Midbrain (tissue), 1 donor: Measurements from ENCODE around the gene ANG.
"Not testable (repeated sequence)": the region's sequence is repeated elsewhere in the genome, so short reads cannot be mapped to it uniquely, and the experiment has no call there.

ENCODE experiments used
- DNase-seq: peaks from one replicate; lab custom pipeline; 2025; lab: John Stamatoyannopoulos, UW

The ANG gene

GRCh38 chr14:20699931-20700330, 11.4 kb downstream of the ANG start:
- no peak for DNase-seq

DNA sequence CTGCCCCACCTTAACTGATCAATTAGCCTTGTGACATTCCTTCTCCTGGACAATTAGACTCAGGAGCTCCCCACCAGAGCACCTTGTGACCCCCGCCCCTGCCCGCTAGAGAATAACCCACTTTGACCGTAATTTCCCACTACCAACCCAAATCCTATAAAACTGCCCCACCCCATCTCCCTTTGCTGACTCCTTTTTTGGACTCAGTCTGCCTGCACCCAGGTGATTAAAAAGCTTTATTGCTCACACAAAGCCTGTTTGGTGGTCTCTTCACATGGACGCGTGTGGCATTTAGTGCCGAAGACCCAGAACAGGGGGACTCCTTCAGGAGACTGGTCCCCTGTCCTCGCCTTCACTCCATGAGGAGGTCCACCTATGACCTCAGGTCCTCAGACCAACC, 12.4 kb downstream of the ANG start:
- DNase-seq: not testable (repeated sequence)

- no peak for DNase-seq
Observed at GRCh38 chr14:20706657-20707355, 18.2 kb downstream of the ANG start.

- DNase-seq: no peak
Observed at GRCh38 chr14:20707622-20708021, 19.1 kb downstream of the ANG start.

GRCh38 chr14:20711261-20711660, 22.7 kb downstream of the ANG start:
- no peak for DNase-seq

DNA sequence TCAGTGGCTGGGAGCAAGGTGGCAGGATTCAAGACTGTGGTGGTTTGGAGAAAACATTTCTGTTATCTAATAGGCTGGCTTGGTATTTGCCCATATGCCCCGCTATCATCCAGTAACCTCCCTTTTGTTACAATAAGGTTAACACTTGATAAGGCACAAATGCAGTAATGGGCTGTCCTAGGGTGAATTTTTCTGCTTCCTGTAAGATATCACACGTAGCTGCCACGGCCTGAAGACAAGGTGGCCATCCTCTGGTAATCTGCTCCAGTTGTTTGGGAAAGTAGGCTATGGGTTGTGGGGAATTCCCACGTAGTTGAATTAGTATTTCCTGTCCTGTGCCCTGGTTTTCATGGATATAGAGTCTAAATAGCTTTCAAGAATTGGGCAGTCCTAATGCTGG, 23.1 kb downstream of the ANG start:
- DNase-seq: no peak

GRCh38 chr14:20712904-20713303, 24.3 kb downstream of the ANG start:
- no peak for DNase-seq

DNA sequence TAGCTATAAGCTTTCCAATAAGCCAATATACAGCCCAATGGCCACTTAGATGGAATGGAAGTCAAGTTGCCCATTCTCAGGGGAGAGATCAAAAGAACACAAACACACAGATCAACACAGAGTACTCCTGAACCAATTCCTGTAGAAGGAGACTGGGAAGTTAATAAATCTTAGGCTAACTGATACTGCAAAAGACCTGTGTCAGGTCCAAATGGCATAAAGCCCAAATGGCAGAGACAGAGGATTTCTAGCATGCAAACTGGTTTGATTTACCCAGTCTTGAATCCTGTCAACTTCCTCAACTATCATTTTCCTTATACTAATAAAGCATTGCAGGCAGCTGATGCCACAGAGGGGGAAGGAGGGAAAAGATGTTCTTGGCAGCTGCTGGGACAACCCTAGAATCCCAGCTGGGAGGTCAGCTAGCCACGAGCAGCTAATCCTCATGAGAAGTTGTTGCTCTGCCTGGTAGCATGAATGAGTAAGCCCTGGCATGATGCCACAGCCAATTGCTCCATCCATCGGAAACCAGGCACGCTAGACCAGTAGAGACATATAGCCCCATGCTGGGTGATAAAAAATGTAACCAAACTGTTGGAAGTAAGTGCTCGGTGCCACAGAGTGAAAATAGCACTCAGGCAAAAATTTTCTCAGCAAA, 26.2 kb downstream of the ANG start:
- peak; percentile 13 for DNase-seq

GRCh38 chr14:20719777-20720176, 31.2 kb downstream of the ANG start:
- DNase-seq: no peak

GRCh38 chr14:20720741-20721140, 32.2 kb downstream of the ANG start:
- DNase-seq: no peak

DNA sequence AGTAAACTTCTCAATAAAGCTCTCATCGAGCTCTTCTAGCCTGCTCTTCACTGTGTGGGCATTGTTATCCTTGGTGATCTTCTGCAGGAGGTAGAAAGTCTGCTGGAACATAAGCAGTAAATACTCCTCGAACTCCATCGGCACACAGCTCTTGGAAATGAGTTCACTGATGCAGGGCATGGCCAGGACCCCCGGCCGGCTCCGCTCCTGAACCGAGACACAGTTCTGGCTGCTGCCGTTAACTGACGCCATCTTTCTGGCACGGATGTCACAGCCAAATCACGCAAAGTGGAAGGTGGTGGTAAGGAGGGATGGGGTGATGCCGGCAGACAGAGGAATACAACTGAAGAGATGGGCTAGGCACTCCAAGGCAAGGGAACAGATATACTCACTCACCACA, 33.5 kb downstream of the ANG start:
- DNase-seq: no peak

DNA sequence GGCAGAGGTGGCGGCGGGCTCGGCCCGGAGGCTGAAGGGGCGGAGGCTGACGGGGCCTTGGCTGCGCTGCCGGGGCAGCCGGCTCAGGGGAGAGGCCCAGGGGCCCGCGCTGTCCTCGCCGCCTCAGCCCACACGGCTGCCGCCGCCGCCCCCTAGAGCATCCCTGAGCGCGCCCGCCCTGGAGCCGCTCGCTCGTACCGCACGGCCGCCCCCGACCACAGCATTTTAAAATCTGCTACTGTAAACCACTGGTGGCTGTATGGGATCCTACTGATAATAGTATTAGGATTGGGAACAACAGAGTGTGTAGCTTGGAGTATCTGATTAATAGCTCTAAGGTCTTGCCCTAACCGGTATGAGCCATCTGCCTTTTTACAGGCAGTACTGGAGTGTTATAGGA, 34.9 kb downstream of the ANG start:
- DNase-seq: no peak

DNA sequence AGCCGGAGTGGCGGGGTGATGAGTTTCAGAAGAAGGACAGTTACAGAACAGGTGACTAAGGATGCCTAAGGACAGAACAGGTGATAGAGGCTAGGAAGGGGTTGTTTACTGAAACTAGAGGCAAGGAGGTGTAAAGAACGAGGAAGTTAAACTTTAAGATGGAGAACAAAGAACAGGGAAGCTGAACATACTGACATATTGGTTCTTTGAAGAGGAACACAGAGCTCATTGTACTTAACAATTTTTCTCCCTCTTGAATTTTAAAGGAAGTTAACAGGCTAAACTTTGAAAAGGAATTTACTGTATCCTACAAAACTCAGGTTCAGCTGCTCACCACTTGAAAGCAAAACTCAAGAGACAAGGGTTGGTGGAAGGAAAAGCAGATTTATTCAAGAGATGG, 37.6 kb downstream of the ANG start:
- DNase-seq: not testable (repeated sequence)

GRCh38 chr14:20726531-20726930, 38.0 kb downstream of the ANG start:
- DNase-seq: no peak

DNA sequence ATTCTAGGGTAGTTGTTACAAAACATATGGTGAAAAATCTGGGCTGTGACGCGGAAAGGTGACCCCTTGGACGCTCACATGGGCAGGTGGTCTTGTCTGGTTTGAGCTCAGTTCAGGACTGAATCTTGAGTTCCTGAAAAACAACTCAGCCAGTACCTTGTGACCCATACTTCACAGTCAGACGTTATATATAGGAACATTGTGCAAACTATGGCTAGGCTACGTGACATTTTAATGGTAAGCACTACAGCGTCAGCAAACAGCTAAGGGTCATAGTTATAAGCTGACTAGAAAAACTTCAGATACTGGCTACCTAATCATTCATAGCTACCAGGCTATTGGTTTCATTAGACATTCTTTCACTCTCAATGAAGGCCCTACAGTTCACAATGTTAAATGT, 42.3 kb downstream of the ANG start:
- no peak for DNase-seq

DNA sequence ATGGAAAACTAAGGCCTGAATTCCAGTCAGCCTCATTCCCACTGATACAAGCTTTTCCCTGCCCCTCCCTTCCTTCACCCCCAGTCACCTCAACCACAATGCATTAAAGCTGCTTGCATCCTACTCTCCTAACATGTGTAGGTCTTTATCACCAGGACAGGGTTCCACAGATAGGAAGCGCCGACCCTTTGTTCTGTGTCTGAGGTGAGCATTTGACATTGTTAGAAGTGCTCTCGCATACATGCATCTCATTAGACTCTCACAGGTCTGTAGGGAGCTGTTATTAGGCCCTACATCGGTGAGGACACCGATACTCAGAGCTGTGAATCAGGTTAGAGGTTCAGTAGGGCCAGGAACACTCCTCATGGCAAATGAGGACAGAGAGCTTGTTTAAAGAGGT, 43.9 kb downstream of the ANG start:
- DNase-seq: no peak

DNA sequence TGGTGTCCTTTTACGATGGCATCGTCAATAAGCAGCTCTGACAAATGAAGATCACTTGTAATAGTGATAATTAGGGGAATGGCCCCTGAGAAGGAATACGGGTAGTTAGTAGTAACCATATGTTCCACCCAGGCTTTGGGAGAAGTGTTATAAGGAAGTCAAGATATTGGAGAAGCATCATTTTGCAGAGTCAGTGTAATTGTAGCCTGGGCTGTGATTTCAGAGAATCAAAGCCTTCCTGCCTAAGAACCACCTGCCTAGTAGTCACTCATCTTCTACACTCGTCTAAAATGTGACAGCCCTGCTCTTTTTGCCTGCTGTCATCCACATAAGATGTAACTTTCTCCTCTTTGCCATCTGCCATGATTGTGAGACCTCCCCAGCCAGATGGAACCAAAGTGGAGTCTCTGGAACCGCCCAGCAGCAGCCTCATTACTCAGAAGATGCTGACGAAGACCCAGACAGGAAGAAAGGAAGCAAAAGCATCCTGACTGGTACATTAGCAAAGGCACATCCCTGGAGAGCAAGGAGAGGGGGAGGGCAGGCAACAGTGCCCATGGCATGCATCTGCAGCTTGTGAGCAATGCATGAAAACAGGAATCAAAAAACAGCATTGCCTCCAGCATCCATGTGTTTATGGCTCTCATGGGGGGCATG, 44.5 kb downstream of the ANG start:
- DNase-seq: no peak

GRCh38 chr14:20733684-20734429, 45.3 kb downstream of the ANG start:
- no peak for DNase-seq

- no peak for DNase-seq
Observed at GRCh38 chr14:20734430-20734806, 45.9 kb downstream of the ANG start.

- not testable (repeated sequence) for DNase-seq
Observed at GRCh38 chr14:20738292-20738691, 49.7 kb downstream of the ANG start.

GRCh38 chr14:20742132-20742531, 53.6 kb downstream of the ANG start:
- no peak for DNase-seq

DNA sequence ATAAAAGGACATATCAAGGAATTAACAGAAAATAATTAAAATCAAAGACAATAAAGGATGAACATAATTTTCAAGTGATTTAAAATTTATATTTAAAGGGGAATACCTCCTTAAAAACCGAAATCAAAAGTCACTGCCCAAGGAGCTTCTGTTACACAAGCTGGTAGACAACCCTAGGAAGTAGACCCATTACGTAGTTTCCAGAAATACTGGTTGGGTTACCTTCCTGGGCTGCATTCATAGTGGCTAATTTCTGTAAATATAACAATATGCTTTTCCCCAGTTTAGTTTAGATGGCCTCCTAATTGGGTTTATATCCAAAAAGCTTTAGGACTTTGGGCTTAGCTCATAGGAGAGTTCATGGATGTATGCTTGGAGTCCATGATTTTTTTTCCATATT, 55.0 kb downstream of the ANG start:
- DNase-seq: no peak
